NCI-H2029 treated with DMSO at 0.1 percent for 48 hours (cell line): Measurements from ENCODE around the gene NXT1.

Source experiments
- DNase-seq: peaks from one replicate; lab custom pipeline; 2025; lab: John Stamatoyannopoulos, UW

NXT1 gene

GRCh38 chr20:23391707-23392310, 41.2 kb downstream of the NXT1 start:
- no peak for DNase-seq

- DNase-seq, result no peak
Measured at GRCh38 chr20:23393996-23394775, 43.6 kb downstream of the NXT1 start.

- DNase-seq, result peak; percentile 29
Measured at GRCh38 chr20:23396950-23397627, 46.5 kb downstream of the NXT1 start.

GRCh38 chr20:23397961-23398360, 47.4 kb downstream of the NXT1 start:
- DNase-seq, result no peak

- peak; percentile 10 for DNase-seq
Measured at GRCh38 chr20:23399568-23400241, 49.1 kb downstream of the NXT1 start.

- DNase-seq, result no peak
Measured at GRCh38 chr20:23401051-23401450, 50.5 kb downstream of the NXT1 start.

- no peak for DNase-seq
Measured at GRCh38 chr20:23403751-23404150, 53.2 kb downstream of the NXT1 start.

- DNase-seq, result no peak
Measured at GRCh38 chr20:23404196-23404595, 53.6 kb downstream of the NXT1 start.
